GM19239 (cell line): Measurements from ENCODE around the gene APIP.

Experiments used
- DNase-seq: peaks from one replicate; pipeline ENCODE4 v3.0.0; 2011; ENCODE audit warnings: low spot score; ENCODE audit not compliant: insufficient read length
- FAIRE-seq: peaks from 2 replicates; lab custom pipeline; 2011; peaks lifted over from hg19 to GRCh38; lab: Jason Lieb, UNC

APIP gene

DNA sequence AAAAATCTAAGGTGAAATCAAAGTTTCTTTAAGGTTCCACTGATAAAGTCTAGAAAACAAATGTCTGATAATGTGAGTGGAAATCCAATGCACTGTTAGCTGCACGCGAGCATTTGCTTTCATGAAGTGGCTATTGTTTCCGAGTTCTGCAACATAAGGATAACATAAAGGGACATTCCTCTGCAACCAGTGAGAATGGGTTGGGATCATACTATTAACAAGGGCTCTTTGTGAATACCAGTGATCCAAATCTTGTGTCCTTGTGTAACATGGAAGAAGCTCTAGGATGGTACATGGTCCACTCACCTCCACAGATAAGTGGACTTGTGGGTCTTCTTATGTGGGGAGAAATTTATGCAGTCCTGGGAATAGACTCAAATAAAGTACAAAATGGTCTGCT lies 24.6 kb downstream of the APIP start:
- FAIRE-seq (no peak), DNase-seq (no peak)

DNA sequence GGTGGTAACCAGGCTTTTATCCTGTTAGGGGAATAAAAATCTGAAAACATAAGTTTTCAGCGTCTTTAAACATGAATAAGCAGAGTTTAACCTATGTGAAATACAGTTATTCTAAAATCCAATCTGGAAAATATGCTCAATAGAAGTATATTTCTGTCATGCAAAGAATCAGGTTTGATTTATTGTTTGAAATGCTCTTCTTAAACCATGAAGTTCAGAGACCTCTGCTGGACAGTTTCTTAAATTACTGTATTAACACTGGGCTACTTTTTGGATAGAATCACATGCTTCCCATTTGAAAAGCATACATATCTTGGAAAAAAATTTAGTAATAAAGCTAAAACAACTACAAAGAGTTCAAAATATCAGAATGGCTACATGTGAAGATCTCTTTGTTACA lies 25.4 kb downstream of the APIP start:
- DNase-seq (no peak), FAIRE-seq (peak; percentile 75)

DNA sequence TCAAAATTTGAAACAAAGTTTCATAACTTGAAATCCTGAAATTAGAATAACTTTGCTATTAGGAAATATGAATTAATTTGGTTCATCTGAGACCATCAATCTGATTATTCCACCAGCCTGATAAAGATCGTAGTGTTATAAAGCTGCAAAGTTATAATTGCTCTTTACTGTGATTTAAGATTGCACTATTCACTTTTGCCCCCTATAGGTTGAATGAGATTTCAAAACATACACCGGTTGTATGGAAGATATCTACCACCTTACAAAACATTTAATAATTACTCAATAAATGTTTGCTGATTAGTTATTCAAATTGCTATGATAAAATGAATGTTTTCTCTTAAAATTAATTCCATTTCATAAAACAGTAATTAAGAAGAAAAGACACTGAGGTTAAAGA lies 26.1 kb downstream of the APIP start:
- FAIRE-seq: peak; percentile 37
- DNase-seq: no peak

DNA sequence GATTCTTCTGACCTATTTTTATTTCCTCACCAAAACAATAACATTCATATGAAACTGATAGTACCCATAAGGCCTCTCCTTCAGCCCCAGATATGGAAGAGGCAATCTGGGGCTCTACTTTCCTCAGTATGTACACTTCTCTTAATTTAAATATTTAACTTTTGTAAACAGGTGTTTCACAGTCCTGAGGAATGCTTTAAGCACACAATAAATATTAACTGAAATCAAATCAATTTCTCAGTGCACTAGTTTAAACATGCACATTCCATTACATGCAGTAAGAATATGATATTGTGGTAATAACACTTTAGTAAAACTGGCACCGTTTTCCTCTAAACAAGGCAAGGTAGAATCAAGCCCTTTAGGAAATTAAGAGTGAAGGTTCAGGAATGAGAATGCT lies 28.9 kb downstream of the APIP start:
- FAIRE-seq (no peak), DNase-seq (no peak)

DNA sequence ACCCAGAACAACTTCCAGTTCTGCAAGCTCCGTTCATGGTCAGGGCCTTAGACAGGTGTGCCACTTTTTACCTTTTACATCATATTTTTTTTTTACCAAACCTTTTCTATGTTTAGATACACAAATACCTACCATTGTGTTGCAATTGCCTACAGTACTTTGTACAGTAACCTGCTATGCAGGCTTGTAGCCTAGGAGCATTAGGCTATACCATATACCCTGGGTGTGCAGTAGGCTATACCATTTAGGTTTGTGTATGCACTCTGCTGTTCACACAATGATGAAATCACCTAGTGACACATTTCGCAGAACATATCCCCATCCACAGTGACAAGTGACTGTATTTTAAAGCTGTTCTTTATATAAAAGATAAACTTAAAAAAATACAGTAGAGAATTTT lies 29.6 kb downstream of the APIP start:
- FAIRE-seq (no peak), DNase-seq (no peak)

DNA sequence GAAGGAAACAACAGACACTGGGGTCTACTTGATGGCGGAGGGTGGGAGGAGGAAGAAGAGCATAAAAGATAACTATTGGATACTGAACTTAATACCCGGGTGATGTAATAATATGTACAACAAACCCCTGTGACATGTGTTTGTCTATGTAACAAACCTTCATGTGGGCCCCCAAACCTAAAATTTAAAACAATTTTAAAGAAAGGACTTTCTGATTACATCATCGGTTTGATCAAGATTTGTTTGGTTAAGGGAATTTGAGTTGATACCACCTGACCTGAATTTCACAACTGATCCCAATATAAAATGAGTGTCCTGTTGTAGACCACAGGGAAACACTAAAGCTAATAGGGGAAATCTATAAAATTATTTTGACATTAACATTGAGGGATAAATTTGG lies 34.3 kb downstream of the APIP start:
- FAIRE-seq (no peak), DNase-seq (no peak)

DNA sequence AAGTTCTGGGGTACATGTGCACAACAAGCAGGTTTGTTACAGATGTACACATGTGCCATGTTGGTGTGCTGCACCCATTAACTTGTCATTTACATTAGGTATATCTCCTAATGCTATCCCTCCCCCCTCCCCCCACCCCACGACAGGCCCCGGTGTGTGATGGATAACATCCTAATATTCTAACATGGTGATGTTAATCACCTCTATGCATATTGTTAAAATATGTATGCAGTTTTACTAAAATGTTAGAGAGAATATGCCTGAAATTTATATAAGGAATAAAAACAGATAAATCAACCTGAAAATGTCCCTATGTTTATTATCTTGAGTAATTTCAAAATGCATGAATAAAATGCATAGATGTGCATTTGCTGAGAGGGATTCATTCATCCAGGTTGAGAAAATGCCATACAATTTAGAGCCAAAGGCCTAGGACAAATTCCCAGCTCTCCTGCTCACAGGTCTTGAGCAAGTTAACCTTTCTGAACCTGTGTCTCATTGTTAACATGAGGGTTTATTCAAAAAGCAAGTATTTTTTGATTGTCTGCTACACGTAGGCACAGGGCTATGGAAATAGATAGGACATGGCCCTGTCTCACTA lies 38.7 kb downstream of the APIP start:
- DNase-seq (no peak), FAIRE-seq (no peak)

DNA sequence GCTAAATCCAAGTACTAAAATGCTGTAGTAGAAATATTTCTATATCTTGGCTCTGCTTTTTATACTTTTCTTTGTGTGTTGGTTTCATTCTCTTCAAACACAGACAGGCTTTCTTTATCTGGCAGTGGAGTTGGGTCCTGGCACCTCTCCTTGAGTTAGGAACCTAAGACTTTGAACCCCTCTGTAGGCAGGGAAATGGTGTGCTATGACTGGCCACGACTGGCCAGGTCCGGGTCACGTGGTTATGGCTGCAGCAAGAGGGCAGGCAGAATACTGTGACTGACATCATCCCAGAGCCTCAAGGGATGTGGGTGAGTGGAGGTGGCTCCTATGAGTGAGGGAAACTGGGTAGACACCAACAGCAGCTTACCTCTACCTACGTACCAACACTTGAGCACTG lies 42.0 kb downstream of the APIP start:
- DNase-seq: no peak
- no peak for FAIRE-seq

DNA sequence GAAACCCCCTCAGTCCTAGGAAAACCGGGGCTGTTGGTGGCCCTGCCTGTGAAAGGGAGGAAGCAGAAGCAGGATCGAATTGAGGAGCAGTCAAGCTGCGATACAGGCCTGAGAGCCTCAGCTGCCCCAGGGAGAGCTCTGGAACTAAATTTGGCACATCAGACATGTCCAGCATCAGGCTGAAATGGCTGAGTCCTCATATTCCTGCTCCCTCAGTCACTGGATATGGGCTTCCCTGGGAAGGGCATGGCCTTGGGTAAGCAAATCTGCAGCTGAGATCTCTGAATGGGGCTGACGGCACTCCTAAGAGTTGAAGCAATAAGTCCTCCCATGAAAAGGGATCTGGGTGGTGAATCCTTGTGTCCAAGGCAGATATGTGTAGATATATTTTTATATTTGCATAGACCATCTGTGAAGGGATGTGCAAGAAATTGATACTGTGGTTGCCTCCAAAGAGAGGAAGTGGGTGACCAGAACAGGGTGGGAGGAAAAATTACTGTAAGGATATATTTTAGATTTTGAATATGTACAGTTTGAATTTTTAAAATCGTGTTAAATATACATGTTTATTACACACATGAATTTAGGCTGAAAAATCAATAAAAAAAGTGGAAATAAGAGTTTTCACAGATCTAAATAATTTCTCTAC lies 45.5 kb downstream of the APIP start:
- no peak for DNase-seq
- no peak for FAIRE-seq

DNA sequence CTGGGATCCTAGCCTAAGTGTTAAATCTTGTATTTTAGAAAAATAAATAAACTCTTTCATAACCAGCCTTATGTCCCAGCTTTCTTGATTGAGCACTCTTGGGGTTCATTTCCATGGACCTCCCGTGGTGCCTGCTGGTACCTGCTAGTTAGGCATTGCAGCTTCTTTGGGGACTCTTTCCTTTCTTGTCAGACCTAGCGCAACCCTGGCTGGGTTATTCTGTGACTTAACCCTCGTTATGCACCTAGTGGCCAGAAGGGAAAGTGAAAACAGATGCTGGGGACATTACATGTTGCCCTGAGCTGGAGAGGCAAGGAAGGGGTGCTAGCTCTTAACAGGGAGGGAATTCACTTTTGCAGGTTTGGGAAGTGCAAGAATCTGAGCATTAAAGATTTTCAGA lies 46.8 kb downstream of the APIP start:
- FAIRE-seq: no peak

DNA sequence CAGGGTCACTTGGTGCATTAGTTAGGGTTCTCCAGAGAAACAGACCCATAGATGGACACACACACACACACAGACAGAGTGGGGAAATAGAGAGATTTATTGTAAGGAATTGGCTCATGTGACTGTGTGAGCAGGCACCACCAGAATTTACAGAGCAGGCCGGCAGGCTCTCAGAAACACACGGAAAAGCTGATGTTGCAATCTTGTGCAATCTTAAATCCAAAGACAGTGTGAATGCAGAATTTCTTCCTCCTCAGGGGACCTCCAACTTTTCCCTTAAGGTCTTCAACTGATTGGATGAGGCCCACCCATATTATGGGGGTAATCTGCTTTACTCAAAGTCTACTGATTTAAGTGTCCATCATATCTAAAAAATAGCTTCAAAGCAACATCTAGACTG lies 49.8 kb downstream of the APIP start:
- no peak for DNase-seq
- no peak for FAIRE-seq

More for the DNA sequence above, 46.8 kb downstream of the APIP start:
- no peak for DNase-seq

DNA sequence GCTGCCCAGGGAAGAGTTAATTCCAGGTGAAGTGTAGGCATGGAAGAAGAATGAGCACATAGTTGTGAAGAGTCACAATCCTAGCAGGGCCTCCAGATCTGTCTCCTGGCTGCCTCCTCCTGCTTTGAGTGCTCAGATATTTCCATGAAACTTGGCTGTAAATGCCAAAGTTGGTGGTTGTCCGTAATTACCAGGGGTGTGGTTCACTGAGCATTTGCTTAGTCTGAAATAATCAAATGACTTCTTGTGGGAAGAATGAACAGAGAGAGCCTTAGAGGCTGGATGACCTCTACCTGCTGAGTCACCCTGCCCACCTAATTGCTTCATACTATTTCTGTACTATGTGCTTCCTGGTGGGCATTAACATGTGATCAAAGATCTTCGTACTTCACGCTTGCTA lies 50.9 kb downstream of the APIP start:
- no peak for FAIRE-seq
- DNase-seq: no peak

DNA sequence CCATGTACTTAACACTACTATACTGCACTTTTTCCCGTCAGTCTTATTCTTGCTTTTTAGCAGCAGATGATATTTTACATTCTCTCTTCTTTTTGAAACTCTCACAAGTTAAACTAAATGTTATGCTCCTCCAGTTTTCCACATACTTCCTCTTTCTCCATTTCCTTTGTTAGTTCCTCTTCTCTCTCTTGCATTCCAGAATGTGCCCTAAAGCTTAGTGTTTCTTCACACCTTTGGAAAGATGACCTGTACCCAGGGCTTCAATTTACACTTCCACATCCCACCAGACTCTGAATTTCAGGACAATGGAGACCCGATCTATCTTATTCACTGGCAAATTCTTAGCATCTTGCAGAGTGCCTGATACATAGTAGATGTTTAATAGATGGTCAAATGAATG lies 51.8 kb downstream of the APIP start:
- no peak for FAIRE-seq

DNA sequence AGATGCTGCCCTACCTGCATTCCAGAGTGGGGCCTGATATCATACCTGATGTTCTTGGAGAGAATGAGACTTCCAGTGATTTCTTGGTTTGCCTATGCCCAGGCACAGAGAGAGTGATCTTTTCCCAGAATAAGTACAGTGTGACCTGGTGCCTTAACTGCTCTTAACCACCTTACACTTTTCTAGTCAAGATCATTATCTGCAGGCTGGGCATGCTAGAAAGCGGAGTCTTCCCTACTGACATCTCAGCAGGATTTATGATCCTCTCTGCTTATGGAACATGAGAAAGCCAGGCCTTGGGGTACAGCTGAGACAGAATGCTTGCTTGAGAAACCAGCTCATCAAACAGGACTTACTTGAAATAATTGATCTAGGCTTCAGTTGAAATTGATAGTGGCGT lies 53.1 kb downstream of the APIP start:
- DNase-seq (no peak), FAIRE-seq (no peak)

More for the DNA sequence above, 51.8 kb downstream of the APIP start:
- no peak for DNase-seq

DNA sequence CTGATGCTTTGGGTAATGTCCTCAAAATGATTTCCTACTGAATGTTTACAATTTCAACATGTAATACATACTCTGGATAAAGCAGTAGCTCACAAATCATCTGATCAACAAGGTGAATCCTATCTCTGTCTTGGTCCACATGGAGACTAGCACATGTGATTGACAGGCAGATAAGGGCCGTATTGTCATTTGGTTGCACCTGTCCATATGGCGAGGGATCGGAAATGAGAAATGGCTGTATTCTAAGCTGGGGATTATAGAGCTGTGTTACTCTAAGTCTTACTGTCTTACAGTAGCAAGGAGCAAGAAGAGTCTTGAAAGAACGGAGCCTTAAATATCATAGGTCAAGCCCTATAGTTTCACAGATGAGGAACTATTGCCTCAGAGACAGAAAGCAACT lies 55.7 kb downstream of the APIP start:
- FAIRE-seq: no peak
- DNase-seq: no peak

DNA sequence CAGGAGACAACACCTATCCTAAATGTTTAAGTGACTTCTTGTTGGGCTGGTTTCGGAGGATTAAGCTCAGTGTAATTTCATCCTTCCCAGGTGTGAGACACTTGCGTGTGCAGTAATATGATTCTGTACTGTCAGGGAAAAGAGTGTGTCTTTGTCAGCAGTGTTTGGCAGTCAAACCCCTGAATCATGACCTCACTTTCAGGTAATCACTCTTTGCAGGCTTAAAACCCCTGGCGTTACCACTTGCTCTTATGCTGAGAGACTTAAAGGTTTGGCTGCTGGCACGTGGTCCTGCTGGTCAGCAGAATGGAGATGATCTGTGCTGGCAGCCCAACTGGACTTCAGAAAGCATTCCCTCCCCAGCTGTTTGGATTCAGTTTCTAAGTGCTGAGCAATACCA lies 56.1 kb downstream of the APIP start:
- FAIRE-seq (no peak), DNase-seq (no peak)

DNA sequence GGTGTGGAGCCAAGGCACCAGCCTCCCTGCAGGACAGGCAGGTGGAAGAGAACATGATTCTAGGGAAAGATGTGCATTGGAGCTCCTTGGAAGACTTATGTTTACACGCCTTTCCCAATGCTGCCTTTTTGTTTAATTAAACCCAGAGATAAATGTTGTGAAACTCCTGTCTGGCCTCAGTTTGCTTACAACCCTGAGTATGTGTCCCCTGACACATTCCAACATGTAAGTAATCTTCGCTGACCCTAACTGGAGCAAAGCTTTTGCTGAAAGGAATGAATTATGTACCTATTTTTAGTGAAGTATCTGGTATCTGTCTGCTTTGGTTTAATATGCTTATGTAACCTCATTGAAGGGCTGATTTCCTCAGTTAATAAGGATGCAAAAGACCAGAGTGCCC lies 56.7 kb downstream of the APIP start:
- FAIRE-seq: no peak
- DNase-seq: no peak

DNA sequence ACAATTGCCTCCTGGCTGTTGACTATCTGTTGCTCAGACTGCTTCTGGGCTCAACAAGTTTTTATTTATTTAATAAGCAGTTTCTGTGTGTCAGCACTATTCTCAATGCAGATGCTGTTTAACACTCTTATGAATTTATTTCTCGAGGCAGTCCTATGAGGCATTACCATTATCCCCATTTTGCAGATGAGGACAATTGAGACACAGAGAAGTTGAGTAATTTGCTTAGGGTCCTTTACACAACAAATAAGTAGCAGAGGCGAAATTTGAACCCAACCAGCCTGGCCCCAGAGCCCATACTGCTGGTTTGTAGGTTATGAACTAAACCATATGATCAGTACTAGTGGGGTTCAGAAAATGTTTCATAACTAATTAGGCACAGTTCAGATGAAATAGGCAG lies 58.7 kb downstream of the APIP start:
- FAIRE-seq (no peak), DNase-seq (no peak)

DNA sequence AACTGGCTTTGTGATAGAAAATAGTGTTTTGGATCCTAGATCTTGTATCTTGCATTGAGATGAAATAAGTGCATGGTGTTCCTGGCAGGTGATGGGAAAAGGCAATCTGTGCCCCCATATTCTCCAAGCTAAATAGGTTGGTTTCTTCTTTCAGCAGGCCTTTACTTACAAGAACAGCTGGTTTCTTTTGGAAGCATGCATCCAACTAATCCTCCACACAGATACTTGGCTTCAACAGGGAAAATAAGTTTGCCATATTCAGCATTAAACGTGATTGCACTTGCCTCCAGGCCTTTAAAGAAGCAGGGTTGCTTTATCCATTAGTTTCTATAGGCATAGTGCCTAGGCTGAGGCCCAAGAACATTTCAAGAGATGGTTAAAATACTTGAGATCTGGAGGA lies 59.9 kb downstream of the APIP start:
- FAIRE-seq (no peak), DNase-seq (no peak)

DNA sequence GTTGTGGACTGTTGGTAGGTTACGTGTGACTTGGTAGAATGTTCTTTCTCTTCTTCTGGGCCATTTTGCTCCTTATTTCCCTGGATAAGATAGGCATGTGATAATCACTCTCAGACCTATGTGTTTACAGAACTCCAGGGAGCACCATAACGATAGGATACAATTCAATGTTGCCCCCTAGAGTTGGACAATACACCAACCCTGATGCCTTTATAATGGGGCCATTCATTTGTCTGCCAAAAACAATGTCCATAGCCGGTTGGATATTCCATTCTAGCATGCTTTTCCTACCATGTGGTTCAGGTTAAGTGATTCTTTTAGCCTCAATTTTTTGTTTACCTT lies 60.5 kb downstream of the APIP start:
- DNase-seq (no peak), FAIRE-seq (no peak)

DNA sequence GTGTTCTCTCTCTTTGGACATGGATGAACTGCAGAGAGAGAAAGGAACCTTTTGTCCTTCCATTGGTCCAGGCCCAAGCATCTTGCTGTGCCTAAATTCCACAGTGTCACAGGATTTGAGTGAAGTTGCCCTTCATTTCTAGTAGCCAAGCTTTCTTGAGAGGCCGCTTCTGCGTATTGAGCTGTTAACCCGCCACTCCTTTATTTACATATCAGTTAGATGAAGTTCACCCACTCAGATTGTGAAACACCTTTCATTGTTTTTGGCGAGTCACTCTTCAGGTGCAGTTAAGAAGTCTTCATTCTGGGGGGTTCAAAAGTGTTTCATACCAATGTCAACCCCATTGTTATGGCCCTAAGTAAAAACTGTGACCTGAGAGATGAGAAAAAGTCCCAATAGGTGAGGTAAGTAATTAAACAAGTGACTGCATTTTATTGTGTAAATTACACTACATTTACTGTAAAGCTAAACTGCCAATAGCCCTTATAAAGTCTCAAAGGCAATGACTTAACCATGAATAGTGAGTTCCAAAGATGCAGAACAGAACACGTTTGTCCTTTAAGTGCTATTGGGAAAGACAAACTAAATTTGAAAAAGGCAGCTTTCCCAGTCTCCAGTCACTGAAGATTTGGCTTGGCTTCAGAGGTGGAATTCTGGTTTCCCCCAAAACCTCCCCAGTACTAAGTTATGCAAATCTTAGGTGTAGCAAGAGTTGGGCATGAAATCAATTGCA lies 61.0 kb downstream of the APIP start:
- FAIRE-seq: no peak

DNA sequence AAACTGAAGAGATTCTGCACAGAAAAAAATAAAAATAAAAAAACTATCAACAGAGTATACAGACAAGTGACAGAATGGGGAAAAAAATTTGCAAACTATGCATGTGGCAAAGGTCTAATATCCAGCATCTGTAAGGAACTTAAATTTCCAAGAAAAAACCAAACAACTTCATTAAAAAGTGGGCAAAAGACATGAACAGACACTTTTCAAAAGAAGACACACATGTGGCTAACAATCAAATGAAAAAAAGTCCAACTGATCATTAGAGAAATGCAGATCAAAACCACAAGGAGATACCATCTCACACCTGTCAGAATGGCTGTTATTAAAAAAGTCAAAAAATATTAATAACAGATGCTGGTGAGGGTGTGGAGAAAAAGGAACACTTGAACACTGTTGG lies 64.3 kb downstream of the APIP start:
- FAIRE-seq (no peak), DNase-seq (no peak)

More for the DNA sequence above, 61.0 kb downstream of the APIP start:
- no peak for DNase-seq
